Measurements from ENCODE around the gene HEBP2. TPM values are rescaled to one million over a fixed set of nuclear protein-coding genes. Genes with fewer than 3 reads are reported as not detected.
A peak's percentile ranks its signal among the peaks of the same experiment; 100 is the strongest.
"Not testable (repeated sequence)": the region's sequence is repeated elsewhere in the genome, so short reads cannot be mapped to it uniquely, and the experiment has no call there.

The HEBP2 gene
- total RNA-seq, 1 experiment from 2014 or later: 18.1 TPM

- in situ Hi-C loops (cut with HindIII; ENCODE audit: low sequenced_read_pairs): no loop called here
- DNase-seq (ENCODE audit: low spot score): no peak
Measured at GRCh38 chr6:138419766-138420165, 15.7 kb downstream of the HEBP2 start.

- DNase-seq (ENCODE audit: low spot score): no peak
- in situ Hi-C loops (cut with HindIII; ENCODE audit: low sequenced_read_pairs): no loop called here
Measured at GRCh38 chr6:138420356-138420755, 16.3 kb downstream of the HEBP2 start.

GRCh38 chr6:138421089-138421488 is 17.1 kb downstream of the HEBP2 start:
- DNase-seq (ENCODE audit: low spot score): no peak
- in situ Hi-C loops (cut with HindIII; ENCODE audit: low sequenced_read_pairs): no loop called here

GRCh38 chr6:138421608-138422007 is 17.6 kb downstream of the HEBP2 start:
- in situ Hi-C loops (cut with HindIII; ENCODE audit: low sequenced_read_pairs): no loop called here
- DNase-seq (ENCODE audit: low spot score): no peak

- no peak for DNase-seq (ENCODE audit: low spot score)
- in situ Hi-C loops (cut with HindIII; ENCODE audit: low sequenced_read_pairs): no loop called here
Measured at GRCh38 chr6:138422861-138423260, 18.8 kb downstream of the HEBP2 start.

- in situ Hi-C loops (cut with HindIII; ENCODE audit: low sequenced_read_pairs): no loop called here
- DNase-seq (ENCODE audit: low spot score): no peak
Measured at GRCh38 chr6:138424004-138424904, 20.2 kb downstream of the HEBP2 start.

- in situ Hi-C loops (cut with HindIII; ENCODE audit: low sequenced_read_pairs); DNase-seq (ENCODE audit: low spot score): not testable (repeated sequence)
Measured at GRCh38 chr6:138425256-138425655, 21.2 kb downstream of the HEBP2 start.

GRCh38 chr6:138426500-138427123 is 22.6 kb downstream of the HEBP2 start:
- no peak for DNase-seq (ENCODE audit: low spot score)
- in situ Hi-C loops (cut with HindIII; ENCODE audit: low sequenced_read_pairs): no loop called here

GRCh38 chr6:138427701-138428100 is 23.7 kb downstream of the HEBP2 start:
- in situ Hi-C loops (cut with HindIII; ENCODE audit: low sequenced_read_pairs): no loop called here

GRCh38 chr6:138428944-138429598 is 25.0 kb downstream of the HEBP2 start:
- peak; percentile 88 for DNase-seq (ENCODE audit: low spot score)
- in situ Hi-C loops (cut with HindIII; ENCODE audit: low sequenced_read_pairs): no loop called here

More at GRCh38 chr6:138427701-138428100, 23.7 kb downstream of the HEBP2 start:
- peak; percentile 46 for DNase-seq (ENCODE audit: low spot score)

GRCh38 chr6:138429761-138430160 is 25.7 kb downstream of the HEBP2 start:
- in situ Hi-C loops (cut with HindIII; ENCODE audit: low sequenced_read_pairs): no loop called here

GRCh38 chr6:138430361-138431145 is 26.5 kb downstream of the HEBP2 start:
- DNase-seq (ENCODE audit: low spot score): peak; percentile 92
- in situ Hi-C loops (cut with HindIII; ENCODE audit: low sequenced_read_pairs): no loop called here

More at GRCh38 chr6:138429761-138430160, 25.7 kb downstream of the HEBP2 start:
- DNase-seq (ENCODE audit: low spot score): peak; percentile 68

GRCh38 chr6:138431256-138432062 is 27.4 kb downstream of the HEBP2 start:
- in situ Hi-C loops (cut with HindIII; ENCODE audit: low sequenced_read_pairs): no loop called here
- DNase-seq (ENCODE audit: low spot score): peak; percentile 81

- peak; percentile 86 for DNase-seq (ENCODE audit: low spot score)
- in situ Hi-C loops (cut with HindIII; ENCODE audit: low sequenced_read_pairs): no loop called here
Measured at GRCh38 chr6:138432063-138432356, 28.0 kb downstream of the HEBP2 start.

GRCh38 chr6:138434096-138434495 is 30.1 kb downstream of the HEBP2 start:
- in situ Hi-C loops (cut with HindIII; ENCODE audit: low sequenced_read_pairs): no loop called here
- no peak for DNase-seq (ENCODE audit: low spot score)

GRCh38 chr6:138434925-138435324 is 30.9 kb downstream of the HEBP2 start:
- in situ Hi-C loops (cut with HindIII; ENCODE audit: low sequenced_read_pairs): no loop called here
- DNase-seq (ENCODE audit: low spot score): no peak

GRCh38 chr6:138439546-138439945 is 35.5 kb downstream of the HEBP2 start:
- in situ Hi-C loops (cut with HindIII; ENCODE audit: low sequenced_read_pairs): no loop called here
- no peak for DNase-seq (ENCODE audit: low spot score)

GRCh38 chr6:138440296-138440695 is 36.3 kb downstream of the HEBP2 start:
- DNase-seq (ENCODE audit: low spot score): no peak
- in situ Hi-C loops (cut with HindIII; ENCODE audit: low sequenced_read_pairs): no loop called here

All from G401 (cell line).